Lower lobe of right lung (tissue), 2 donors: ENCODE measurements around the gene PPP2R2C. TPM values are rescaled to one million over a fixed set of nuclear protein-coding genes. Genes with fewer than 3 reads are reported as not detected.

Experiments
- ATAC-seq, 2 donors: fragments of 200-7000 bp; cut with Tn5 transposase; one replicate each; pipeline ENCODE4 v1.9.1; 2020 to 2022; ENCODE audit warnings: mild to moderate bottlenecking in 2 of 2, moderate library complexity in 2 of 2
- DNase-seq: peaks from one replicate; pipeline ENCODE4 v3.0.0-alpha.2; 2020
- H3K27ac ChIP-seq: fragments of 200-600 bp; one replicate; pipeline ENCODE4 v1.8.0; 2022
- H3K27me3 ChIP-seq: fragments of 200-600 bp; one replicate; pipeline ENCODE4 v1.8.0; 2022; ENCODE audit warnings: low read depth
- H3K36me3 ChIP-seq: fragments of 200-600 bp; one replicate; pipeline ENCODE4 v1.8.0; 2022; ENCODE audit warnings: mild to moderate bottlenecking
- H3K4me1 ChIP-seq: fragments of 200-600 bp; one replicate; pipeline ENCODE4 v1.8.0; 2022
- H3K4me3 ChIP-seq: fragments of 200-600 bp; one replicate; pipeline ENCODE4 v1.8.0; 2022; ENCODE audit warnings: mild to moderate bottlenecking
- H3K9me3 ChIP-seq: fragments of 200-600 bp; one replicate; pipeline ENCODE4 v1.8.0; 2022
- CTCF ChIP-seq: fragments of 200-600 bp; IDR thresholded peaks from one replicate; pipeline ENCODE4 v1.8.0; 2022; ENCODE audit warnings: antibody characterized with exemption, mild to moderate bottlenecking
- intact Hi-C: fragments of 100-400 bp; cut with DNase I; formaldehyde crosslinking; loops from one replicate; pipeline ENCODE4 v1.11.0; 2022
- total RNA-seq: library from RNA; stranded (reverse); fragmentation: NEBNext Ultra II Directional; extraction: Animal tissue kit (Norgen Biotek cat#: 25700); gene quantifications from one replicate; pipeline ENCODE4 v1.2.1, GENCODE V29; 2021
- donor health status: DM: no; HTN: yes; CAD: no; lungs with severe emphysema.

The PPP2R2C gene
- total RNA-seq, 1 donor from 2014 or later: not detected

DNA sequence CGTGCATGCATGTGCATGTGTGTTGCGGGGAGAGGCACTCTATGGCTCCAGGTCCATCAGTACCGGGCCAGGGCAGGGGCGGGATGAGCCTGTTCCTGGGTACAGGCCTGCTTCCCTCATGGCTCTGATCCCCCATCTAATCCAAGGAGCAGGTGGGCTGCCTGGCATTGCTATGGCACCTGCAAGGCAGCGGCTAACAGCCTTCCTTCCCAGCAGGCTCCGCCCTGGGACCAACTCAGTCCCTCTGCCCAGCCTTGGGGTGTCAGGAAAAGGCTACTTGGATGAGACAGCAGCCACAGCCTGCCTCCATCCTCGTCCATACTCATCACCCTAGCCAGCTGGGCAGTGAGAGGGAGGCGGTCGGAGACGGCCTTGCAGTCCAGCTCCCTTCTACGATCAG, 46.5 kb downstream of the PPP2R2C start:
- Histone ChIP-seq H3K36me3 (no peaks in the 10 kb centered on the region), H3K27me3 (peaks cover 3% of the 10 kb centered on the region), H3K9me3 (no peaks in the 10 kb centered on the region), H3K27ac (no peak overlapping the region), H3K4me1 (no peaks in the 10 kb centered on the region), H3K4me3 (no peak overlapping the region)
- intact Hi-C loops: no loop called here
- no peak for ATAC-seq
- TF ChIP-seq CTCF: no peak
- no peak for DNase-seq

- H3K36me3 ChIP-seq: no peaks in the 10 kb centered on the region
- no peak overlapping the region for H3K27ac ChIP-seq
- no peaks in the 10 kb centered on the region for H3K4me1 ChIP-seq
- intact Hi-C loops: no loop called here
- H3K9me3 ChIP-seq: no peaks in the 10 kb centered on the region
- no peak overlapping the region for H3K4me3 ChIP-seq
- peaks cover 3% of the 10 kb centered on the region for H3K27me3 ChIP-seq
- DNase-seq: no peak
- no peak for ATAC-seq
- TF ChIP-seq CTCF: no peak
Measured at GRCh38 chr4:6425336-6425735, 47.1 kb downstream of the PPP2R2C start.

- H3K36me3 ChIP-seq: no peaks in the 10 kb centered on the region
- H3K4me1 ChIP-seq: no peaks in the 10 kb centered on the region
- peaks cover 3% of the 10 kb centered on the region for H3K27me3 ChIP-seq
- ATAC-seq (no peak), DNase-seq (no peak)
- TF ChIP-seq CTCF: no peak
- no peaks in the 10 kb centered on the region for H3K9me3 ChIP-seq
- intact Hi-C loops: no loop called here
- no peak overlapping the region for H3K4me3 ChIP-seq
- no peak overlapping the region for H3K27ac ChIP-seq
Measured at GRCh38 chr4:6424425-6424824, 48.0 kb downstream of the PPP2R2C start.

DNA sequence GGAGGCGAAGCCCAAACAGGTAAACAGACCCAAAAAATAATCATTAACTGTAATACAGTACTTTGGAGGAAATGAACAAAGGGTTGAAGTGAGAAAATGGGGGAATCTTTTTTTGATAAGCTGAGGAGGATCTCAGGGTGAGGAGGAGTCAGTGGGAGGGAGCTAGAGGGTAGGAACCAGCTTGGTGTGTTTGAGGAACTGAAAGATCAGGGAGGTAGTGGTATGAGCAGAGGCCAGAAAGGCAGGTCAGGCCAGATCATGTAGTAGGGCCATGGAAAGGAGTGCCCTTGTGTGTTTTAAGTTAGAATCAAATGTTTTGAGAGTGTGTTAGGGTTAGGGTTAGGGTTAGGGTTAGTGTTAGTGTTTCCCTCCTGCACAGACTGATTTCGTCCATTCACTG, 48.8 kb downstream of the PPP2R2C start:
- no peak for ATAC-seq
- Histone ChIP-seq H3K9me3 (no peaks in the 10 kb centered on the region), H3K27me3 (peaks cover 3% of the 10 kb centered on the region), H3K4me1 (no peaks in the 10 kb centered on the region), H3K36me3 (no peaks in the 10 kb centered on the region), H3K27ac (no peak overlapping the region), H3K4me3 (no peak overlapping the region)
- TF ChIP-seq CTCF: no peak
- intact Hi-C loops: no loop called here
- no peak for DNase-seq

- intact Hi-C loops: no loop called here
- no peak for TF ChIP-seq CTCF
- H3K27ac ChIP-seq: no peak overlapping the region
- no peaks in the 10 kb centered on the region for H3K9me3 ChIP-seq
- H3K4me3 ChIP-seq: no peak overlapping the region
- no peak for DNase-seq
- no peaks in the 10 kb centered on the region for H3K4me1 ChIP-seq
- no peaks in the 10 kb centered on the region for H3K36me3 ChIP-seq
- H3K27me3 ChIP-seq: peaks cover 3% of the 10 kb centered on the region
- ATAC-seq: no peak
Measured at GRCh38 chr4:6422866-6423265, 49.5 kb downstream of the PPP2R2C start.

- Histone ChIP-seq H3K36me3 (no peaks in the 10 kb centered on the region), H3K4me1 (no peaks in the 10 kb centered on the region), H3K27me3 (peaks cover 8% of the 10 kb centered on the region), H3K27ac (no peak overlapping the region), H3K9me3 (no peaks in the 10 kb centered on the region), H3K4me3 (no peak overlapping the region)
- no peak for ATAC-seq
- no peak for TF ChIP-seq CTCF
- no peak for DNase-seq
- intact Hi-C loops: no loop called here
Measured at GRCh38 chr4:6422105-6422504, 50.3 kb downstream of the PPP2R2C start.
